Neural crest cell (in vitro differentiated cells): ENCODE results near the gene DIP2A. TPM values are rescaled to one million over a fixed set of nuclear protein-coding genes. Genes with fewer than 3 reads are reported as not detected.

Experiments
- DNase-seq: peaks from one replicate; pipeline ENCODE4 v3.0.0; 2021; ENCODE audit warnings: low read depth, mixed read lengths, low spot score
- H3K27ac Mint-ChIP-seq: one replicate; pipeline ENCODE4 v1.8.0; 2021; ENCODE audit warnings: mild to moderate bottlenecking, mixed read lengths; ENCODE audit not compliant: unreplicated experiment
- H3K27me3 Mint-ChIP-seq: 2 replicates; pipeline ENCODE4 v1.8.0; 2021; ENCODE audit warnings: low read depth, mild to moderate bottlenecking, mixed read lengths
- H3K36me3 Mint-ChIP-seq: 2 replicates; pipeline ENCODE4 v1.8.0; 2021; ENCODE audit warnings: low read depth, mild to moderate bottlenecking, mixed read lengths
- H3K4me1 Mint-ChIP-seq: 2 replicates; pipeline ENCODE4 v1.8.0; 2021; ENCODE audit warnings: mixed read lengths
- H3K4me3 Mint-ChIP-seq: one replicate; pipeline ENCODE4 v1.8.0; 2021; ENCODE audit warnings: mild to moderate bottlenecking, mixed read lengths
- H3K9me3 Mint-ChIP-seq: 2 replicates; pipeline ENCODE4 v1.8.0; 2021; ENCODE audit warnings: mixed read lengths
- total RNA-seq: library from RNA; stranded (reverse); gene quantifications from 2 replicates; pipeline ENCODE4 v1.2.1, GENCODE V29; 2021
- TF ChIP-seq, protein P1 (sequence below): fragments of 200-600 bp; sonication (generic); conservative IDR thresholded peaks from 2 replicates; pipeline ENCODE4 v1.5.0; 2021; ENCODE audit warnings: antibody characterized with exemption, mild to moderate bottlenecking

Gene DIP2A
- total RNA-seq, 1 donor from 2014 or later: 57.8 TPM

DNA sequence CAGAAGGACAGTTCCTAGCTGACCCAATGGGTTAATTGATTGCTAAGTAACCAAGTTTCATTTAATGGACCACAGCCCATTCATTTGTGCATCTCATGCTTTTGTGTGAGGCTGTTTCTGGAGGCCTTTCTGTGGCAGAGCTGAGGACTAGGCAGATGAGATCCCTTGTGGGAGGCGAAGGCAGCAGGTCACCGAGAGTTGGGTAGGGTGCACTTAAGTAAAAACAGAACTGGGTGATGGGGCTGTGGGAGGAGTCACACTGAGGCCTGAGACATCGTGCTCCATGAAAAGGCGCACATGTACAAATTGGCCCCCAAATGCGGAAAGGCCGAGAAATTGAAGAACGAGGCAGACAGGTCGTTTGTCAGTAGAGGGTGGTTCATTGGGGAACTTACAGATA, 85.3 kb downstream of the DIP2A start:
- Mint-ChIP-seq H3K9me3 (no peaks in the 10 kb centered on the region), H3K27me3 (no peaks in the 10 kb centered on the region), H3K36me3 (peaks cover 24% of the 10 kb centered on the region), H3K4me3 (no peak overlapping the region), H3K27ac (no peak overlapping the region), H3K4me1 (no peaks in the 10 kb centered on the region)
- TF ChIP-seq, protein P1, sequence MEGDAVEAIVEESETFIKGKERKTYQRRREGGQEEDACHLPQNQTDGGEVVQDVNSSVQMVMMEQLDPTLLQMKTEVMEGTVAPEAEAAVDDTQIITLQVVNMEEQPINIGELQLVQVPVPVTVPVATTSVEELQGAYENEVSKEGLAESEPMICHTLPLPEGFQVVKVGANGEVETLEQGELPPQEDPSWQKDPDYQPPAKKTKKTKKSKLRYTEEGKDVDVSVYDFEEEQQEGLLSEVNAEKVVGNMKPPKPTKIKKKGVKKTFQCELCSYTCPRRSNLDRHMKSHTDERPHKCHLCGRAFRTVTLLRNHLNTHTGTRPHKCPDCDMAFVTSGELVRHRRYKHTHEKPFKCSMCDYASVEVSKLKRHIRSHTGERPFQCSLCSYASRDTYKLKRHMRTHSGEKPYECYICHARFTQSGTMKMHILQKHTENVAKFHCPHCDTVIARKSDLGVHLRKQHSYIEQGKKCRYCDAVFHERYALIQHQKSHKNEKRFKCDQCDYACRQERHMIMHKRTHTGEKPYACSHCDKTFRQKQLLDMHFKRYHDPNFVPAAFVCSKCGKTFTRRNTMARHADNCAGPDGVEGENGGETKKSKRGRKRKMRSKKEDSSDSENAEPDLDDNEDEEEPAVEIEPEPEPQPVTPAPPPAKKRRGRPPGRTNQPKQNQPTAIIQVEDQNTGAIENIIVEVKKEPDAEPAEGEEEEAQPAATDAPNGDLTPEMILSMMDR: no peak
- DNase-seq: no peak

DNA sequence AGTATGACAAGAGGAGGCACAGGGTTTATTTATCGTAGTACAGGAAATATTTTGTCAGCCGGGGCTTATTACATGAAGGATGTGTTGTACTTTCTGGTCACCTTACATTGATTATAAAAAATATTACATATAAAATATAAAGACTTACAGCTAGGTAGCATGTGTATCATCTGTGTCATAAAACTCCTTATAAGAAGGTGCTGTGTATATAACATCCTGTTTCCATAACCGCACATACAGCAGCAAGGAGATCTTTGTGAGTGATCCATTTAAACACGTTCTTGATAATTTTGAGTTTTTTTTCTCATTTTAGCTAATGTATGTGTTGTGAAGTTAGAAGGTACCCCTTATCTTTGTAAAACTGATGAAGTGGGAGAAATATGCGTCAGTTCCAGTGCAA, 86.1 kb downstream of the DIP2A start:
- no peak overlapping the region for H3K27ac Mint-ChIP-seq
- peaks cover 21% of the 10 kb centered on the region for H3K36me3 Mint-ChIP-seq
- TF ChIP-seq, protein P1: no peak
- no peaks in the 10 kb centered on the region for H3K27me3 Mint-ChIP-seq
- no peaks in the 10 kb centered on the region for H3K9me3 Mint-ChIP-seq
- H3K4me1 Mint-ChIP-seq: no peaks in the 10 kb centered on the region
- no peak for DNase-seq
- no peak overlapping the region for H3K4me3 Mint-ChIP-seq

DNA sequence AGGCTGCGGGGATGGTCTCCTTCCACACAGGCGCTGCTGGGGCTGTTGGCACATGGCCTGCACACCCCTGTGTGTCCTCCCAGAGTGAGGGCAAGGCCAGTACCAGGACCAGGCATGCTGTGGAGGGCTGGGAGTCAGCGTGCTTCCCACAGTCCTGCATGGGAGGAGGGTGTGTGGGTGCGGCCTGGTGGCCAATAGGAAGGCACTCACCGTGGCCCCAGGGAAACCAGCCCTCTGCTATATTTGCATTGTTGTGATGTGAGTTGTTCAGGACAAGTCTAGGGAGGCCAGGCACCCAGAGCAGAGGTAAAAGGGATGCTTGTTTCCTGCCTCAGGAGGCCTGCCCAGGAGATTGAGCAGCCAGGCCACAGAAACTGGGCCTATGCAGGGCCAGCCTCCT, 86.7 kb downstream of the DIP2A start:
- no peak overlapping the region for H3K27ac Mint-ChIP-seq
- TF ChIP-seq, protein P1: no peak
- peaks cover 24% of the 10 kb centered on the region for H3K36me3 Mint-ChIP-seq
- no peak for DNase-seq
- H3K4me1 Mint-ChIP-seq: no peaks in the 10 kb centered on the region
- H3K9me3 Mint-ChIP-seq: no peaks in the 10 kb centered on the region
- no peaks in the 10 kb centered on the region for H3K27me3 Mint-ChIP-seq
- H3K4me3 Mint-ChIP-seq: no peak overlapping the region

DNA sequence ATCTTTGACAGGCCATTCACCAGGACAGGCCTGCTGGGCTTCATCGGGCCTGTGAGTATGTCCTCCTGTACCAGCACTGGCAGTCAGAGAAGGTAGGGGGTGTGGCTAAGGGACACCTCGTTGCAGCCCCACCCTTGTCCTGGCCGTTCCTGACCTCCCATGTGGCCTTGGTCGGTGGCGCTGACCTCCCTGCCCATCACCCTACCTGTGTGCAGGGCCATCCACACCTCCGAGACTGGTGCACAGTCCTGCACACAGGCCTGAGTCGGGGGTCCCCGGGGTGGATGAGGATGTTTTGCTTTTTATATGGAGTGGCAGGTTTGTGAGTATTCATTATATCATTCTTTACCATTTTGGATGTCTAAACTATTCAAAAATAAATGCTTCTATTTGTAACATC, 87.2 kb downstream of the DIP2A start:
- TF ChIP-seq, protein P1: no peak
- H3K4me1 Mint-ChIP-seq: no peaks in the 10 kb centered on the region
- no peak overlapping the region for H3K27ac Mint-ChIP-seq
- no peaks in the 10 kb centered on the region for H3K9me3 Mint-ChIP-seq
- no peak for DNase-seq
- H3K4me3 Mint-ChIP-seq: no peak overlapping the region
- H3K27me3 Mint-ChIP-seq: no peaks in the 10 kb centered on the region
- H3K36me3 Mint-ChIP-seq: peaks cover 26% of the 10 kb centered on the region

DNA sequence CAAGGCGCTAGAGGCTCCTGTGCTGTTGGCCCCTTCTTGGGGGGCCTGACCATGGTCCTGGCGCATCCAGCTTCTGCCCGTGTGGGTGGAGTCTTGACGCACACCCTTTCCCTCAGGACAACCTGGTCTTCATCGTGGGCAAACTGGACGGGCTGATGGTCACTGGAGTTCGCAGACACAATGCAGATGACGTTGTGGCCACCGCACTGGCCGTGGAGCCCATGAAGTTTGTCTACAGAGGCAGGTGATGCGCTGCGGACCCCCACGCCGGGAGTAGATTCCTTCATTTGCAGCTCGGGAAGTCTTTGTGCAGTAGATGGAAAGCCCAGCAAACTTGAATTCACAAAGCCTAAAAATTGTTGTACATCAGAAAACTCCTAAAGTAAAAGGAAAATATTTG, 88.1 kb downstream of the DIP2A start:
- H3K27me3 Mint-ChIP-seq: no peaks in the 10 kb centered on the region
- no peaks in the 10 kb centered on the region for H3K4me1 Mint-ChIP-seq
- H3K4me3 Mint-ChIP-seq: no peak overlapping the region
- no peak for DNase-seq
- TF ChIP-seq, protein P1: no peak
- no peak overlapping the region for H3K27ac Mint-ChIP-seq
- peaks cover 26% of the 10 kb centered on the region for H3K36me3 Mint-ChIP-seq
- no peaks in the 10 kb centered on the region for H3K9me3 Mint-ChIP-seq

DNA sequence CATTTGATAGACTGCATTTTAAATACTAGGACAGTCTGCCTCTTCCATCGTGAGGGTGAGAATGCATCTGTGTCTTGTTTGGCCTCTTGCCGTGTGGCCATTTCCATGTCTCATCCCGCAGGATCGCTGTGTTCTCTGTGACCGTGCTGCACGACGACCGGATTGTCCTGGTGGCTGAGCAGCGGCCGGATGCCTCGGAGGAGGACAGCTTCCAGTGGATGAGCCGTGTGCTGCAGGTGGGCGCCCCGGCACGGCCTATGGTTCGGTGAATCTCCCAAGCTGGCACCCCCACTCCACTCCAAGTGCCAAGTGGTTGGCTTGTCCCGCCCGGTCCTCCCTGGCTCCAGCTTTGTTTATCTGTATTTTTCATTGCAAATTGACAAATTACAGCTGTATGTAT, 91.0 kb downstream of the DIP2A start:
- Mint-ChIP-seq H3K9me3 (no peaks in the 10 kb centered on the region), H3K27ac (no peak overlapping the region), H3K27me3 (no peaks in the 10 kb centered on the region), H3K4me1 (no peaks in the 10 kb centered on the region), H3K4me3 (no peak overlapping the region), H3K36me3 (peaks cover 26% of the 10 kb centered on the region)
- TF ChIP-seq, protein P1: no peak
- no peak for DNase-seq
